Inflammatory macrophage treated with lipopolysaccharide for 1 hour (primary cell): ENCODE data around the gene FAAP20.
"Not testable (repeated sequence)": the region's sequence is repeated elsewhere in the genome, so short reads cannot be mapped to it uniquely, and the experiment has no call there.

Source experiments
- DNase-seq, 2 donors: peaks; one replicate each; pipeline ENCODE4 v3.0.0-alpha.2; 2020 to 2022

The FAAP20 gene

DNA sequence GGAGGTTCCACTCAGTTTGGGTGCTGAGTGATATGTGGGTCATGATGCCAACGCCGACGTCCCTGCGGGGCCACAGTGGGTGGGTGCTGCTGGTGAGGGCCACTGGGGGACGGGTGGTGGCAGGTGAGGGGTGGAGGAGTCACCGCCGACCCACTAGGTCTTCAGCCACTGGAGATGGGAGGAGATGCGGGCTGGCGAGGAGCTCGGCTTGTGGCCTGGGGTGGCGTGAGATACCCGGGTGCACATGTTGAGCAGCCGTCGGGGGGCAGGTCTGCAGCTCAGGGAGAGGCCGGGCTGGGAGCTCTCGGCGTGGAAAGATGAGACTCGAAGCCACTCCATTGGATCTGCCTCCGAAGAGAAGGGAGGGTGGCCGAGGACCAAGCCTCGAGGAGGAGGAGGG lies 40.5 kb downstream of the FAAP20 start:
- DNase-seq, result no peak

DNA sequence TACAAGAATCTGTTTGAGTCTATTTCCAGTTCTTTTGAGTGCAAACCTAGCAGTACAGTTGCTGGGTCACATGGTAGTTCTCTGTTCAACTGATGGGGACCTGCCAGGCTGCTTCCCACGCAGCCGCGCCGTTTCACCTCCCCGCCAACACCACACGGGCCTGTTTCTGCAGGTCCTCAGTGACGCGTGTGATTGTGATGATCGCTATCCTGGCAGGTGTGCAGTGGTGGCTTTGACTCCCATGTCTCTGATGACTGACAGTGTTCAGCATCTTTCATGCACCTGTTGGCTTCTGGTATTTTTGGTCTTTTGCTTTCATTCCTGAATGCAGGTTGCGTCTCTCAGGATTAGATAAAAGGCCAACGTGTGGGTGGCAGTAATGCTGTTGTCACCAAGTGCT lies 41.6 kb downstream of the FAAP20 start:
- no peak for DNase-seq

DNA sequence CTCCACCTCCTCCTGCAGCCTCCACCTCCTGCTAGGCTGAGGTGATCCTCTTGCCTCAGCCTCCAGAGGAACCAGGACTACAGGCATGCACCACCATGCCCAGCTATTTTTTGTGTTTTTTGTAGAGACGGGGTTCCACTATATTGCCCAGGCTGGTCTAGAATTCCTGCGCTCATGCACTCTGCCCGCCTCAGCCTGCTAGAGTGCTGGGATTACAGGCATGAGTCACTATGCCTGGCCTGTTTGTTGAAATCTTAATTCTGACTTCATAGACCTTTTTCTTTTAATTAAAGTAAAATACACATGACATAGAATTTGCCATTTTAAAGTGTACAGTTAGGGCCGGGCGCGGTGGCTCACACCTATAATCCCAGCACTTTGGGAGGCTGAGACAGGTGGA lies 42.7 kb downstream of the FAAP20 start:
- DNase-seq, result no peak

DNA sequence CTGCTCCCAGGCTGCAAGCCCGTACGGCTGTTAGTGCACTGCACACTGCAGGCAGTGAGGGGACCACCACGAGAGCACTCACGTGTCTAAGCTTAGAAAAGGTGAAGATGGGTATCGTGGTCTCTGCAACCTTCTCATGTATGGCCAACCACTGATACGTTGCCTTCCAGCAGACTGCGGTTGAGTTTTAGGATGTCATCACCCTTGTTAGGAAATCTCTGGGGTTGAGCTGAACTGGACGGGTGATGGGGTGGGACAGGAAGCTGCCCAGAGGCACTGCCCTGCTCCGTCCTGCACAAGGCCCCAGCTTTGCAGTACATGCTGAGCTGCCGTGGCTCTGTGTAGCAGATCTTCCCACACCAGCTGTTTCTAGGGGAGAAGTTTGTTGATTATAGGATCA lies 43.3 kb downstream of the FAAP20 start:
- peak; percentile 75 to 92 for DNase-seq

DNA sequence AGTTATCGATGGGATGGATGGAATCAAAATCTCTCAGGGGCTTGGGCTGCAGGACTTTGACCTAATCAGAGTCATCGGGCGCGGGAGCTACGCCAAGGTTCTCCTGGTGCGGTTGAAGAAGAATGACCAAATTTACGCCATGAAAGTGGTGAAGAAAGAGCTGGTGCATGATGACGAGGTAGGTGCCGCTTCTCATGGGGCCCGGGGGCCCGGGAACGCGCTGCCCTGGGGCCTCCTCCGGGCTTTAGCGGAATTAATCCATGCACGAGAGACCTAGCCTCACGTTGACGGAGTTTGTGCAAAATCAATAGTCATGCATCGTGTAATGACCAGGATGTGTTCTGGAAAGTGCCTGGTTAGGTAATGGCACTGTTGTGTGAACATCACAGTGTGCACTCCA lies 43.8 kb downstream of the FAAP20 start:
- no peak for DNase-seq

DNA sequence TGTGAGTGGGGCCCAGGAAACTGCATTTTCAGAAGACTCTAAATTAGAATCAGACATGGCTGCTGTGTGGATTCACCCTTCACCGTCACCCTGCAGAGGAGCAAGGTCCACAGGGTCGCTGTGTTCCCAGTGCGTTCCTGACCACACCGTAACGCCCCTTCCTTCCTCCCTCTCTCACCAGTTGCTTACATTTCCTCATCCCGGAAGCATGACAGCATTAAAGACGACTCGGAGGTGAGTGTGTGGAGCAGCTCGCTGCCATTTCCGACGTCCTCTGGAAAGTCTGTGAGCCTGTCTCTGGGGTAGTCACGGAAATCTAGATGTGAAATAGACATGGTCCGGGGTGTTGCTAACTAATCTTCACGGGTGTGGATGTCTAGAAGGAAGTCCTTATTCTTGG lies 45.9 kb downstream of the FAAP20 start:
- DNase-seq, result peak; percentile 38 to 39

DNA sequence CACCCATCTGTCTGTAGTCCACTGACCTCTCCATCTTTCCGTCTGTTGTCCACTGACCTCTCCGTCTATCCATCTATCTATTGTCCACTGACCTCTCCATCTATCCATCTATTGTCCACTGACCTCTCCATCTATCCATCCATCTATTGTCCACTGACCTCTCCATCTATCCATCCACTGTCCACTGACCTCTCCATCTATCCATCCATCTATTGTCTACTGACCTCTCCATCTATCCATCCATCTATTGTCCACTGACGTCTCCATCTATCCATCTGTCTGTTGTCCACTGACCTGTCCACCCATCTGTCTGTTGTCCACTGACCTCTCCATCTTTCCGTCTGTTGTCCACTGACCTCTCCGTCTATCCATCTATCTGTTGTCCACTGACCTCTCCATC lies 46.7 kb downstream of the FAAP20 start:
- not testable (repeated sequence) for DNase-seq

DNA sequence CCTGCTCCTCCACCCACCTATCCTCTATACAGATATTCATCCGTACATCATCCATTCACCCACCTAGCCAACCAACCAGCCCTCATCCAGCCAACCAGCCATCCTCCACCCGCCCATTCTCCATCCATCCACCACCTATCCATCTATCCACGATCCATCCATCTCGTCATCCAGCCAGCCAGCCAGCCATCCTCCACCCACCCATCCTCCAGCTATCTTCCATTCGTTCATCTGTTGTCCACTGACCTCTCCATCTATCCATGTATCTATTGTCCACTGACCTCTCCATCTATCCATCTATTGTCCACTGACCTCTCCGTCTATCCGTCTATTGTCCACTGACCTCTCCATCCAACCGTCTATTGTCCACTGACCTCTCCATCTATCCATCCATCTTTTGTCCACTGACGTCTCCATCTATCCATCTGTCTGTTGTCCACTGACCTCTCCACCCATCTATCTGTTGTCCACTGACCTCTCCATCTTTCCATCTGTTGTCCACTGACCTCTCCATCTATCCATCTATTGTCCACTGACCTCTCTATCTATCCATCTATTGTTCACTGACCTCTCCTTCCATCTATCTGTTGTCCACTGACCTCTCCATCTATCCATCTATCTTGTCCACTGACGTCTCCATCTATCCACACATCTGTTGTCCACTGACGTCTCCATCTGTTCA lies 47.6 kb downstream of the FAAP20 start:
- DNase-seq, result no peak

DNA sequence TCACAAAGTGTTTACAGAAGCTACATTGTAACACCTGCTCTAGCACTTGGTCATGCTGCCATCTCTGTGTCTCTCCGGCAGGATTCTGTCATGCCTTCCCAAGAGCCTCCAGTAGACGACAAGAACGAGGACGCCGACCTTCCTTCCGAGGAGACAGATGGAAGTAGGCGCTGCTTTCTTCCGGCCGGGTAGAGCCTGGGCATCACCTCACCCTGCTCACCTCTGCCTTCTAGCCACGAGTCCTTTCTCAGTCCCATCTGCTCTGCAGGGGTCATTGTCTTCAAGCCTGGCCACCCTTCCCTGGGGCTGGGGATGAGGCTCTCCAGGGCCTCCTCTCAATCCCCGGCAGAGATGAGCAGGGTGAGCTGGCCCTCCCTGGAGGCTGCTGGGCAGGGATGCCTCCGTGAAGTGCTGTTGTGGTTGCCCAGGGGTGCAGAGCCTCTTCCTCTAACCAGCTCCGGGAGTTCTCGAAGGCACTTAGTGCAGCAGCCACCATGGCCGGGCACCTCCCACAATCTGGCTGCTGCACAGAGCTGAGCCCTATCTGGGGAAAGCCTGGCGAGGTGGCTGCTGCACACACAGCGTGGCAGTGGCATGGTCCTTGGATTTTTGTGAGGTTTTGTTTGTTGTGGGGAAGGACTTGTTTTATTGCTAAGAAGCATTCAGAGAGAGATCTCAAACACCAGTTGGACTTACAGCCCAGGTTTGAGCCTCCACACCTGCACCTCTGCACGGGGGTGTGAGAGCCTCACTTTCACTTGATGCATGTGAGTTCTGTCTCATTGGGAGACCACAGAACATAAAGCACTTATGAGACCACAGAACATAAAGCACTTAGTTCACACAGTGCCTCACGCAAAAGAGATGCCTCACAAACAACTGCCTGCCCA lies 48.4 kb downstream of the FAAP20 start:
- DNase-seq, result no peak

DNA sequence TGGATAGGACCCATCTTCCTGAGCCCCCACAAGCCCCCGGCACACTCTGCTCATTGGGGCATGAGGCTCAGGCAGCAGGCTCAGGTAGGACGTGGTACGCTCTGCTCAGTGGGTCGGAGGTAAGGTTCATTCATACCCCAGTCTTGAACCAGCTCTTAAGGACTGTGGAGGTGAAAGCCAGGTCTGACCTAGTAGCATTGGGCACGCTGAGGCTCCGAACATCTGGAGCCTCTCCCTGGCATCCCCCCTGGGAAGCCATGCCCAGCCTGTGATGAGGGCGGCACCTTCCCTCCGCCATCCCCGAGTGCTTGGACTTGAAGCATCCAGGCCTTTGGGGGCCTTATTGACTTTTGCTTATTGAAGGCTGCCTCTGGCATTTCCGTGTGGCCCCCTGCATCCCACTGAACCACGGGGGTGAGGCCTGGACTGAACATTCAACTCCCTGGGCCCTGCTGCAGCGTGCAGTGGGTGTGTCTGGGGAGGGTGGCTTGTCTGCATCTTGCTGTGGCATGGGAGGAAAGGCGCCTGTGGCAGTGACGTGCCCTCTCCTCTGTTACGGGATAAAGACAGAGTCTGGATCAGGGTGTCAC lies 50.0 kb downstream of the FAAP20 start:
- DNase-seq, result no peak

DNA sequence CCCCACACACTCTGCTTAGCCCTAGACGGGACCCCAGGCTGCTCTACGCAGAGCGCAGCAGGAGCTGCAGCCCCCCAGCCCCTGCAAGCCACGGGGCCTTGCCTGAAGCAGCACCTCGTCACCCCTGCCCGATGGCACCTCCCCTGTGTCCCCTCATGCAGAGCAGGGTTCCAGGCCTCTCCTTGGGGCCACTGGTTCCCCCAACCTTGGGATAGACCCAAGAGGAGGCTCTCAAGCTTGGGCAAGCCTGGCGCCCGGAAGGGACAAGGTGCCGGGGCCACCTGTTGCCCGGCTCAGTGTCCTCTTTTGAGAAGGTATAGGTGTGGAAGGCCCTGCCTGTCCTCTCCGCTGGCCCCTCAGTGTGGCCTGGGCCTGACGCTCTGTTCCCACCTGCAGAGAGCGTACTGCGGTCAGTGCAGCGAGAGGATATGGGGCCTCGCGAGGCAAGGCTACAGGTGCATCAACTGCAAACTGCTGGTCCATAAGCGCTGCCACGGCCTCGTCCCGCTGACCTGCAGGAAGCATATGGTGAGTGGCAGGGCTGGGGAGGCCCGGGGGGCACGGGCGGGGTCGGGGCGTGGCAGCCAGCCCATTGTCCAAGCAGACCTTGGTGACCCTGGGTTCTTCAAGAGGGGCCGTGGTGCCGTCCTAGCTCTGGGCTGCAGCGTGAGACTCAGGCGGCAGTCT lies 50.6 kb downstream of the FAAP20 start:
- no peak for DNase-seq

DNA sequence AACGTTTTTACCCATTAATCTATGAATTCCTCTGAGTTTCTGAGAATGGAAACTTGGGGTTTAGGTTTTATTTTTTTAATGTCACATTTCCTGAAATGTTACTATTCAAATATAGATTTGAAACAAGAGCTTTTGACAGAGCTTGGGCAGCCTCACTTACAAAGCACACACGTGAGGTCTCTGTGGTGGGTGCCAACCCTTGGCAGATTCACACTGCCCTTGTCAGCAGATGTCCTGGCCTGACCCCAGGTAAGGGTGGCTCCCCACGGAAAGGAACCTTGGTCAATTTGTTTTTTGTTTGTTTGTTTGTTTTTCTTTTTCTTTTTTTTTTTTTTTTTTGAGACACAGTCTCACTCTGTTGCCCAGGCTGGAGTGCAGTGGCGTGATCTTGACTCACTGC lies 53.5 kb downstream of the FAAP20 start:
- no peak for DNase-seq
